Activated CD8-positive, alpha-beta T cell treated with anti-CD3 and anti-CD28 coated beads, Interleukin-2, amount 10 ng/mL, durations not matched to agents 7 days and 5 days (primary cell): ENCODE measurements around the gene DSCAM. TPM values are rescaled to one million over a fixed set of nuclear protein-coding genes. Genes with fewer than 3 reads are reported as not detected.

Source experiments
- ATAC-seq: fragments of 150-1000 bp; cut with Tn5 transposase; one replicate; pipeline ENCODE4 v1.10.0; 2021; ENCODE audit warnings: moderate library complexity
- CTCF ChIA-PET: fragments of 350-600 bp; sonication (Branson Sonifier 250); formaldehyde crosslinking; loops from one replicate; lab custom pipeline; 2021; ENCODE audit warnings: antibody characterized with exemption; lab: Charles Lee
- POLR2A ChIA-PET: fragments of 350-600 bp; sonication (Branson Sonifier 250); formaldehyde crosslinking; loops from one replicate; lab custom pipeline; 2021; ENCODE audit warnings: antibody characterized with exemption; lab: Charles Lee
- DNase-seq: peaks from one replicate; pipeline ENCODE4 v3.0.0-alpha.2; 2020
- H3K27ac Mint-ChIP-seq: one replicate; pipeline ENCODE4 v1.8.0; 2021; ENCODE audit warnings: mild to moderate bottlenecking, mixed read lengths
- H3K27me3 Mint-ChIP-seq: one replicate; pipeline ENCODE4 v1.8.0; 2021; ENCODE audit warnings: low read depth, mixed read lengths
- H3K36me3 Mint-ChIP-seq: one replicate; pipeline ENCODE4 v1.8.0; 2021; ENCODE audit warnings: low read depth, mixed read lengths
- H3K4me1 Mint-ChIP-seq: one replicate; pipeline ENCODE4 v1.8.0; 2021; ENCODE audit warnings: low read depth, mixed read lengths
- H3K4me3 Mint-ChIP-seq: one replicate; pipeline ENCODE4 v1.8.0; 2021; ENCODE audit warnings: mild to moderate bottlenecking, mixed read lengths
- H3K9me3 Mint-ChIP-seq: one replicate; pipeline ENCODE4 v1.8.0; 2022; ENCODE audit warnings: mixed read lengths; ENCODE audit not compliant: insufficient read depth
- total RNA-seq, 2 experiments: library from RNA; stranded (reverse); gene quantifications; one replicate each; pipeline ENCODE4 v1.2.3, GENCODE V29; 2021

DSCAM gene
- total RNA-seq, 2 experiments from 2014 or later = not detected

DNA sequence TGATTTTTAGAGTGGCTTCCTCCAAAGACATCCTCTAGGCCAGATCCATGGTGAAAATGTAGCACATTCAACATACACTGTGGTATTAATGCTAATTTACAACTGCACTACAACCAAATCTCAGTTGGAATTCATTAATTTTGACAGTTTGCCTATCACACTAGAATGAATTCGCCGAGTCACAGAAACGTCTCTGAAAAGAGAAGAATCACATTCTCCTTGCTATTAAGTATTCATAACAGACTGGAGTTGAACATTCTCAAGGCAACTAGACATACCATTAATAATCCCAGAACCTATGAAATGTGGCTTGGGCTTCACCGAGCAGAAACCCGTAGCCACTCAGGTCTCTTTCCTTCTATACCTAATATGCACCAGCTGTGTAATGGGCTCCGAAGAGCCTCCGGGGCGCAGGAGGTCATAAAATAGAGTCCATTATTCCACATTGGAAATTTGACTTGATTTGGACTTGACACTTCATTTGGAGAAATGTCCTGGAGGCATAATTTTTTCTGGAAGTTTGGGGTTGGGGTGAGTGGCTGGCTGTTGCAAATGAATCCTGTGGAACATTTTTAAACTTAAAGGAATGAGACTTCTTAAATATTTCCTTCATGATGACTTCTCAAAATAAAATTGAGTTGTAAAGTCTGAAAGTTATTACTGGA is 117.1 kb downstream of the DSCAM start:
- DNase-seq (no peak), ATAC-seq (no peak)
- Mint-ChIP-seq H3K9me3 (no peaks in the 10 kb centered on the region), H3K36me3 (no peaks in the 10 kb centered on the region), H3K4me3 (no peak overlapping the region), H3K27ac (no peak overlapping the region), H3K4me1 (no peaks in the 10 kb centered on the region), H3K27me3 (no peaks in the 10 kb centered on the region)
- ChIA-PET CTCF (no interaction called here), POLR2A (no interaction called here)

DNA sequence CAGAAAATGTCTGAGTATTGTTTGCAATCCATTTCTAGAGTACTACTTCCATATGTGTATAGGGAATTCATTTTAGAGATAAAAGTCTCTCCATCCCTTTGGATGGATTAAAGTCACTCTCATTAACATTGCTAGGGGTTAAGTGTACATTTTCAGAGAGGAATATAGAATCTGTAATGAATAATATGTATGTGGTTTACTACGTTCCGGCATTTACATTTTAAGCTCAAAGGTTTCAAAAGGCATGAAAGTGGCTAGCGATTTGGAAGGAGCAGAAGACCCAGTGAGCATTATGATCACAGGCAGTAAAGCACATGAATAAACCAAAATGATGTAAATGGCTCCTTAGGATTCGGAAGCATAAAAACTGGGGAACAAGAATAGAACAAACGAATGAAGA is 123.0 kb downstream of the DSCAM start:
- ChIA-PET POLR2A (no interaction called here), CTCF (no interaction called here)
- DNase-seq (no peak), ATAC-seq (no peak)
- Mint-ChIP-seq H3K9me3 (peaks cover 7% of the 10 kb centered on the region), H3K4me3 (no peak overlapping the region), H3K36me3 (no peaks in the 10 kb centered on the region), H3K27ac (no peak overlapping the region), H3K27me3 (no peaks in the 10 kb centered on the region), H3K4me1 (no peaks in the 10 kb centered on the region)

DNA sequence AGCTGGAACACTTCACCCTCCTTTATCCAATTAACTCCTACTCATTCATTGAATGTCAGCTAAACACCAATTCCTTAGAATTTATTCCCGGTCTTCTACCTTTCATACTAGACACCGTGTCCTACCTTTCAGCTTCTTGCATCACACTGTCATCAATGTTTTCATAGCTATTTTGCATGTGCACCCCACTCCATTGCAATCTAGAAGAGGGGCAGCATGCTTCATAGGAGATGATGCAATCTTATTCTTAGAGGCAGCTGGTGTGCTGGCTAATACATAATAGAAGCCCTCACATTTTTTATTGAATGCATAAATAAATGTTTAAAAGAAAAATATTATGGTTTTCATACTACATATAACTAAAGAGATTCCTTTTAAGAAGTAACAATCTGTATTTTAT is 123.6 kb downstream of the DSCAM start:
- POLR2A ChIA-PET = no interaction called here

DNA sequence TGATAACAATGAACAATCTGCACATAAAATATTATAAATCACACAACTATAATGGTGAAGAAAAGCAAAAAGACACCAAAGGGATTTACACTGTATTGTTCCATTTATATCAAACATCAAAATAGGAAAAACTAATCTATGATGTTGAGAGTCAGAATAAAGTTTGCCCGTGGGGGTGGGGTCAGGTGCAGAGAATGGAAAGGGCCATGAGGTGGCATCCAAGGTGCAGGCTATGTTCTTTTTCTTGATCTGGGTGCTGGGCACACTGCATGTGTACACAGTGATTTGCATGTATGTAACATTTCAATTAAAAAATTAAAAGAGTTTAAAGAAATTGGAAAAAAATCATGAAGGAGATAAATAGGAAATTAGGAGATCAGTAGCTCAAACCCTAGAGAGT is 127.3 kb downstream of the DSCAM start:
- Mint-ChIP-seq H3K36me3 (no peaks in the 10 kb centered on the region), H3K27ac (no peak overlapping the region), H3K4me1 (no peaks in the 10 kb centered on the region), H3K4me3 (no peak overlapping the region), H3K27me3 (no peaks in the 10 kb centered on the region), H3K9me3 (peaks cover 7% of the 10 kb centered on the region)
- ChIA-PET CTCF (no interaction called here), POLR2A (no interaction called here)
- DNase-seq = no peak
- no peak for ATAC-seq

More for the DNA sequence above, 123.6 kb downstream of the DSCAM start:
- DNase-seq (no peak), ATAC-seq (no peak)
- H3K4me3 Mint-ChIP-seq = no peak overlapping the region
- no peak overlapping the region for H3K27ac Mint-ChIP-seq
- peaks cover 7% of the 10 kb centered on the region for H3K9me3 Mint-ChIP-seq
- CTCF ChIA-PET = no interaction called here
- H3K4me1 Mint-ChIP-seq = no peaks in the 10 kb centered on the region
- no peaks in the 10 kb centered on the region for H3K36me3 Mint-ChIP-seq
- no peaks in the 10 kb centered on the region for H3K27me3 Mint-ChIP-seq

DNA sequence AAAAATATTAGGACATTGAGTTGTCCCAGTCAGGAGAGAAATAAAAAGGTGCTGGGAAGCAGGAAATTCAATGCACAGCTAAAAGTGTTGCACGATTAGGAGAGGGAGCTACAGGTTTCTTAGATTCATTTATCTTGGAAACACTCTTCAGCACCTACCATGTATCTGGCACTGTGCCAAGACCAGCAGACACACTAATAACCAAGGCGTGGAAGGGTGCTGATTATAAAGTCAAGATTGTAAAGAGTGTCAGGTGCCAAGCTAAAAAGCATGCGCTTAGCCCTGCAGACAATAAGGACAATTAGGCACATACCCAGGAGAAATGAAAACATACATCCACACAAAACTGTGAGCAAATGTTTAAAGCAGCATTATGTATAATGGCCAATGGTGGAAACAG is 129.9 kb downstream of the DSCAM start:
- no peaks in the 10 kb centered on the region for H3K4me1 Mint-ChIP-seq
- H3K4me3 Mint-ChIP-seq = no peak overlapping the region
- ChIA-PET POLR2A (no interaction called here), CTCF (no interaction called here)
- ATAC-seq = no peak
- no peaks in the 10 kb centered on the region for H3K36me3 Mint-ChIP-seq
- DNase-seq = no peak
- H3K27ac Mint-ChIP-seq = no peak overlapping the region
- peaks cover 7% of the 10 kb centered on the region for H3K9me3 Mint-ChIP-seq
- H3K27me3 Mint-ChIP-seq = no peaks in the 10 kb centered on the region

DNA sequence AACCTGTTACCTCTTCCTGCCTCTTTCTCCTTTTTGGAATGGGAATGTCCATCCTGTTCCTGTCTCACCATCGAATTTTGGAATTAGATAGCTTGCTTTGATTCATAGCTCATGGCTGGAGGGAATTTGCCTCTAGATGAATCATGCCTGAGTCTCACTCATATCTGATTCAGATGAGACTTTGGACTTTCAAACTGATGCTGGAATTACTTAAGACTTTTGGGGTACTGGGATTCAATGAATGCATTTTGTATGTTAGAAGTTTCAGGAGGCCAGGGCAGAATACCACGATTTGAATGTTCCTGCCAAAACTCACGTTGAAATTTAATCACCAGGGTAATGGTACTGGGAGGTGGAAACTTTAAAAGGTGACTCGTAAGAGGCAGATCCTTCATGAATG is 132.4 kb downstream of the DSCAM start:
- Mint-ChIP-seq H3K4me3 (no peak overlapping the region), H3K9me3 (no peaks in the 10 kb centered on the region), H3K27me3 (no peaks in the 10 kb centered on the region), H3K4me1 (no peaks in the 10 kb centered on the region), H3K27ac (no peak overlapping the region), H3K36me3 (no peaks in the 10 kb centered on the region)
- no peak for DNase-seq
- ChIA-PET POLR2A (interaction anchor here (0.6 kb wide), 1 partner anchor 814 kb away, joined by 4 read pairs; no protein-coding TSS in a partner anchor), CTCF (no interaction called here)
- no peak for ATAC-seq

DNA sequence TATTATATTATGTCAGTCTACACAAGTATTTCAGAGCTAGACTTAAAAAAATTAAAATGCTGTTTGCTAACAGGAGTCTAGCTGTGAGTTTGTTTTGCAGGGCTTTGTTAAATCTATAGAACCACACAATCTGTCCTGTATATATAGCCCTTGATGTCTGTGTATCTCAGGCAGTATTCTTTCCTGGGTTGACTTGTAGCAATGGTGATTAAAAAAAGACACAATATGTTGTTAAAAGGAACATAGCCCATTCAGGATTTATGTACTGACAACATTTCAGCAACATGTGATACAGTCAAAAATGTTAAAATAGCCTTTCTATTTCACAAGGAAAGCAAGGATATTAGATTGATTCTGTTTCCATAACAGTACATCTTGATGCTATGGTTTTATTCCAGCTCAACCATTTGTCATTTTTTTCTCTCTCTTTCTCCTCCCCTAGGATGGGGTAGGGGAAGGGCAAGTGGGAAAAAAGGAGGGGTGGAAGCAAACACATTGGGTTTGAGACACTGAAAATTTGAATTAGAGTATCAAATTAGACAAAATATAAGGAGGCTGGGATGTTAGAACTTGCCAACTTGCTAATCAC is 139.2 kb downstream of the DSCAM start:
- Mint-ChIP-seq H3K36me3 (no peaks in the 10 kb centered on the region), H3K4me1 (no peaks in the 10 kb centered on the region), H3K4me3 (no peak overlapping the region), H3K9me3 (no peaks in the 10 kb centered on the region), H3K27ac (no peak overlapping the region), H3K27me3 (no peaks in the 10 kb centered on the region)
- ChIA-PET CTCF (no interaction called here), POLR2A (no interaction called here)
- no peak for DNase-seq
- ATAC-seq = no peak

DNA sequence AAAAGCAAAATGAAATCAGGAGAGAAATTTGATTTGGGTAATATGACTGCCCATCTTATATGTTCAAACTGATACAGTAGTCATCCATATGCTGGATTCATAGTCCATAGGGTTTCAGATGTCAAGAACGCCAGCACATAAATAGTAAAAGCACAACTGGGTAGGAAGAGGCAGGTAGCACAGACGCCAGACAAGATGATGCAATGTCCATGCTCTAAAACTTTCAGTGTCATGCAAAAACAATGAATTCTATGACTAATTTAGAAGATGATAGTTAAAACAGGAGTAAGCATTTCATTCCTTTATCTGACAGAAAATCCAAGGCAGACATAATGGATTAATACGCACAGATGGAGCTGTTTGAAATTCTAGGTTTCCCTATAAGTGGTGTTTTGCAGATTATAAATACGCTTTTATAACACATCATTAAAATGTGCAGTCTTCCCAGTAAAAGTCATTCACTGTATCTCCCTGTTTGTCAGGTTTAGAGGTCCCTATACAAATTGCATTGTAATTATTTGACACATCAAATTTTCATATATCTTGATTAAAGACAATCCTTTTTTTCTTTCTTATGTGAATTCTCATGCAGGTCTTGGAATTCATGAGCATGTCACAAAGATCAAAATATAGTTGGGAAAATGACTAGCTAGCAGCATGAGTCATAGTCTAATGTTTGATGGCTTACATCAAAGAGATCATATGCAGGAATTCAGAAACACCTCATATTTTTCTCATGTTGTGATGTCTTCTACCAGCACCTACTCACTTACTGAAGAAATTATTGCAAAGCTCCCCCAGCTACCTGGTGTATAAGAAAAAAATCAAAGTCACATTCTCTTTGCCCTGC is 139.9 kb downstream of the DSCAM start:
- ATAC-seq = no peak
- DNase-seq = no peak
- Mint-ChIP-seq H3K9me3 (no peaks in the 10 kb centered on the region), H3K27ac (no peak overlapping the region), H3K36me3 (no peaks in the 10 kb centered on the region), H3K4me3 (no peak overlapping the region), H3K27me3 (no peaks in the 10 kb centered on the region), H3K4me1 (no peaks in the 10 kb centered on the region)
- POLR2A ChIA-PET = no interaction called here
- CTCF ChIA-PET = no interaction called here

DNA sequence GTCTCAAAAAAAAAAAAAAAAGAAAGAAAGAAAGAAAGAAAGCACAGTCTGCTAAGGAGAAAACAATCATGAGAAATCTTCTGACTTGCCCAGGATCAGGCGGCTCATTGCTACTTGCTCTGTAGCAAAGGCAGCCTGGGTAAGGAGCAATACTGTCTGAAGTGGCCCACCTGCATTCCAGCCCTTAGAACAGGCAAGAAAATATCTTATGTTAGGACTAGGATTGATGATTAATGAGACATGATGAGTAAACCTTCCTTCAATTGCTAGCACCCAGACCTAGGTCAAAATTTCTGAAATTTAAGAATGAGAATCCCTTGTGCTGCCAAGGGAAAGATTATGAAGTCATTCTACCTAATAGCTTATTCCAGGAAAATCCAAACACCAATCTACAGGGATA is 140.8 kb downstream of the DSCAM start:
- Mint-ChIP-seq H3K4me3 (no peak overlapping the region), H3K27ac (no peak overlapping the region), H3K27me3 (no peaks in the 10 kb centered on the region), H3K9me3 (no peaks in the 10 kb centered on the region), H3K4me1 (no peaks in the 10 kb centered on the region), H3K36me3 (no peaks in the 10 kb centered on the region)
- no peak for ATAC-seq
- POLR2A ChIA-PET = no interaction called here
- CTCF ChIA-PET = no interaction called here
- no peak for DNase-seq

DNA sequence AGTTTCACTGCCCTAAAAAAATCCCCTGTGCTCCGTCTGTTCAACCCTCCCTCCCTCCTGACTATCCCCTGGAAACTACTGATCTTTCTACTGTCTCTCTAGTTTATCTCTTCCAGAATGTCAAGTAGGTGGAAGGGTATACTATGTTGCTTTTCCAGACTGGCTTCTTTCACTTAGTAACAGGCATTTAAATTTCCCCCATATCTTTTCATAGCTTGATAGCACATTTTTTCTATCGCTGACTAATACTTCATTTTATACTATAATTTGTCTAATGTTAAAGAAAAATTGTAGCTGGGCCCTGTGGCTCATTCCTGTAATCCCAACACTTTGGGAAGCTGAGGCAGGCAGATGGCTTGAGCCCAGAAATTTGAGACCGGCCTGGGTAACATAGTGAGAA is 142.8 kb downstream of the DSCAM start:
- H3K27ac Mint-ChIP-seq = no peak overlapping the region
- H3K36me3 Mint-ChIP-seq = no peaks in the 10 kb centered on the region
- no peak for ATAC-seq
- no peak overlapping the region for H3K4me3 Mint-ChIP-seq
- H3K9me3 Mint-ChIP-seq = no peaks in the 10 kb centered on the region
- DNase-seq = no peak
- H3K27me3 Mint-ChIP-seq = no peaks in the 10 kb centered on the region
- ChIA-PET CTCF (no interaction called here), POLR2A (no interaction called here)
- no peaks in the 10 kb centered on the region for H3K4me1 Mint-ChIP-seq

DNA sequence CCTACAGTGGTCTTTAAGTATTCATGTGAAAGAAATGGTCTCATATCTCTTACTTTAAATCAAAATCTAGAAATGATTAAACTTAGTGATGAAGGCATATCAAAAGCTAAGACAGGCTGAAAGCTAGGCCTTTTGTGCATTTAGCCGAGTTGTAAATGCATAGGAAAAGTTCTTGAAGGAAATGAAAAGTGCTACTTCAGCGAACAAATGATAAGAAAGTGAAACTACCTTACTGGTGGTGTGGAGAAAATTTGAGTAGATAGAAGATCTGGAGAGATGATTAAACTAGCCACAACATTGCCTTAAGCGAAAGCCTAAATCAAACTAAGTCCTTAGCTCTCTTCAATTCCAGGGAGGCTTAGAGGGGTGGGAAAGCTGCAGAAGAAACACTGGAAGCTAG is 147.6 kb downstream of the DSCAM start:
- POLR2A ChIA-PET = no interaction called here
- H3K4me1 Mint-ChIP-seq = no peaks in the 10 kb centered on the region
- H3K27me3 Mint-ChIP-seq = no peaks in the 10 kb centered on the region
- ATAC-seq (no peak), DNase-seq (no peak)
- no peaks in the 10 kb centered on the region for H3K9me3 Mint-ChIP-seq
- H3K4me3 Mint-ChIP-seq = no peak overlapping the region
- H3K27ac Mint-ChIP-seq = no peak overlapping the region
- CTCF ChIA-PET = no interaction called here
- no peaks in the 10 kb centered on the region for H3K36me3 Mint-ChIP-seq

DNA sequence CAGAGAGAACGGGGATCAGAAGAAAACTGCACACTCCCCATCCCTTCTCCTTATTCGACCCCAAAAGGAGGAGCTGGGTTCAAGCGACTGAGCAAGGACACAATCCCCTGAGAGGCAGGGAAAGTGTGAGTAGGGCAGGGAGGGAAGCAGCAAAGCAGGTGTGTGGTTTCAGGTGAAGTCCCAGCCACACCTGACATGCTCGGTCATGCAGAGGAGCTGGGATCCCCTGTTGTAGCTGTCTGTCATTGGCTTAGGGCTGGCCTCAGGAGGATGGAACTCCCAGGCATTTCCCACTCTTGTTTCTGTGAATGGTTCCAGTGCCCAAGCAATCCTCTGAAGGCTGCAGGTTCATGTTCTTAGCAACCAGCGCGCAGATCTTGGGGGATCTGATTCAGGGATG is 150.7 kb downstream of the DSCAM start:
- no peak overlapping the region for H3K4me3 Mint-ChIP-seq
- no peak overlapping the region for H3K27ac Mint-ChIP-seq
- no peaks in the 10 kb centered on the region for H3K9me3 Mint-ChIP-seq
- H3K27me3 Mint-ChIP-seq = no peaks in the 10 kb centered on the region
- CTCF ChIA-PET = no interaction called here
- DNase-seq (no peak), ATAC-seq (no peak)
- no peaks in the 10 kb centered on the region for H3K4me1 Mint-ChIP-seq
- POLR2A ChIA-PET = no interaction called here
- no peaks in the 10 kb centered on the region for H3K36me3 Mint-ChIP-seq
